Effector memory CD8-positive, alpha-beta T cell (primary cell): ENCODE data around the gene KRTAP1-1.
A peak's percentile ranks its signal among the peaks of the same experiment; 100 is the strongest.
"Not testable (repeated sequence)": the region's sequence is repeated elsewhere in the genome, so short reads cannot be mapped to it uniquely, and the experiment has no call there.

Experiments used
- ATAC-seq: fragments of 150-1000 bp; cut with Tn5 transposase; replicated peaks from 2 replicates; pipeline ENCODE4 v1.10.0; 2021; ENCODE audit warnings: mild to moderate bottlenecking, moderate library complexity
- DNase-seq, 3 experiments: peaks; one replicate each; pipeline ENCODE4 v3.0.0; 2021
- H3K27ac Mint-ChIP-seq, 2 donors: one replicate each; pipeline ENCODE4 v1.8.0; 2022; ENCODE audit warnings: mild to moderate bottlenecking in 2 of 2, mixed read lengths in 2 of 2, moderate library complexity in 2 of 2
- H3K27me3 Mint-ChIP-seq, 2 donors: one replicate each; pipeline ENCODE4 v1.8.0; 2022; ENCODE audit warnings: mixed read lengths in 2 of 2
- H3K36me3 Mint-ChIP-seq: one replicate; pipeline ENCODE4 v1.8.0; 2022; ENCODE audit warnings: mild to moderate bottlenecking, moderate library complexity, mixed read lengths; ENCODE audit not compliant: insufficient read depth
- H3K4me1 Mint-ChIP-seq, 2 donors: one replicate each; pipeline ENCODE4 v1.8.0; 2022; ENCODE audit warnings: low read depth in 2 of 2, mixed read lengths in 2 of 2
- H3K4me3 Mint-ChIP-seq, 2 donors: one replicate each; pipeline ENCODE4 v1.8.0; 2022; ENCODE audit warnings: mild to moderate bottlenecking in 2 of 2, mixed read lengths in 2 of 2, moderate library complexity in 2 of 2
- H3K9me3 Mint-ChIP-seq, 2 donors: one replicate each; pipeline ENCODE4 v1.8.0; 2022; ENCODE audit warnings: mixed read lengths in 2 of 2

Gene KRTAP1-1

DNA sequence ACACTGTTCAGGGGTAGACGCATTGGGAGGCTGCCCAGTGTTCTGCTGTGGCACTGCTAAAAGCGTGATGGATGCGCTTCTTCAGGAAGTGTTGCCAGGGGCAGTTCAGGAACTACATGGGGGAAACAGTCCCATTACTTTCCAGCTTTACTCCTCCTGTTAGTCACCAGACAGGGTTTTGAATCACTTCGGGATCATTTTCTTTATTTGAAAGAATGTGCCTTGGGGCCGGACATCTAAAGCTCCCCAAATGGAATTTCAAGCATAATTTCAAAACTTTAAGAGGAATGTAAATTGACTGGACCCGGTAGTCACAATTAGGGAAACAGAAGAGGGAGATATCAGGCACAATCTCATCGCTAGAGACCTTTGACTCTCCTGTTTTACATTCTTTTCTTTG is 7.2 kb upstream of the KRTAP1-1 start:
- Mint-ChIP-seq H3K4me1 (peaks cover 0 to 2% of the 10 kb centered on the region in 2 donors), H3K27me3 (peaks cover 60 to 62% of the 10 kb centered on the region in 2 donors), H3K4me3 (no peak overlapping the region), H3K36me3 (no peaks in the 10 kb centered on the region), H3K27ac (no peak overlapping the region), H3K9me3 (no peaks in the 10 kb centered on the region)
- DNase-seq (no peak), ATAC-seq (no peak)

DNA sequence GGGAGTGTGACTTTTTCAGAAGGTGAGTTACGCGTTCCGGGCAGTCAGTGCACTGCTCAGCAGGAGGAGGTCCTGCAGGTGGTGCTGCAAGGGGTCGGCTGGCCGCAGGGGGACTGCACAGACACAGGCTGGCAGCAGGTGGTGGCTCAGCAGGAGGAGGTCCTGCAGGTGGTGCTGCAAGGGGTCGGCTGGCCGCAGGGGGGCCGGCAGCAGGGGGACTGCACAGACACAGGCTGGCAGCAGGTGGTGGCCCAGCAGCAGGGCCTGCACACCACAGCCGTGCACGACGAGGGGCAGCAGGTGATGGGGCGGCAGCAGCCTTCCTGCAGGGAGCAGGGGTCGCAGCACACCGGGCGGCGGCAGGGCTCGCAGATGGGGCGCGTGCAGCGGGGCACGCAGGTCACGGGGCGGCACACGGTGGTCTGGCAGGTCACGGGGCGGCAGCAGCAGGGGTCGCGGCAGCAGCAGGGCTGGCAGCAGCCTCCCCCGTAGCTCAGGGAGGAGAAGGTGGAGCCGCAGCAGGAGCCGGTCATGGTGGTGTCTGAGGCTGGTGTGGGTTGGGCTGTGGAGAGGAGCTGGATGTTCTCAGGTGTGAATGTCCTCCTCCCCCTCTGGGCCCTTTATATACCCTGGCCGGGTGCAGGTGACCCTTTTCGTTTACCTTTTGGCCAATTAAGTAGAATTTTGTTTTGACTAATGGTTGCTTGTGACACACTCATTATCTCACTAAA is 5.7 kb upstream of the KRTAP1-1 start, which contains the start of gene KRTAP2-1:
TSS of gene KRTAP2-1 (minus strand) at position 582 of the 731 bp plus-strand sequence. CDS start at position 533, 49 bp downstream.
- H3K4me3 Mint-ChIP-seq, H3K4me1 Mint-ChIP-seq, H3K36me3 Mint-ChIP-seq, ATAC-seq, DNase-seq, H3K9me3 Mint-ChIP-seq: not testable (repeated sequence)
- peaks cover 45 to 49% of the 10 kb centered on the region in 2 donors for H3K27me3 Mint-ChIP-seq
- H3K27ac Mint-ChIP-seq: peak within 1 kb of the TSS in 1 of 2 donors; percentile 59

DNA sequence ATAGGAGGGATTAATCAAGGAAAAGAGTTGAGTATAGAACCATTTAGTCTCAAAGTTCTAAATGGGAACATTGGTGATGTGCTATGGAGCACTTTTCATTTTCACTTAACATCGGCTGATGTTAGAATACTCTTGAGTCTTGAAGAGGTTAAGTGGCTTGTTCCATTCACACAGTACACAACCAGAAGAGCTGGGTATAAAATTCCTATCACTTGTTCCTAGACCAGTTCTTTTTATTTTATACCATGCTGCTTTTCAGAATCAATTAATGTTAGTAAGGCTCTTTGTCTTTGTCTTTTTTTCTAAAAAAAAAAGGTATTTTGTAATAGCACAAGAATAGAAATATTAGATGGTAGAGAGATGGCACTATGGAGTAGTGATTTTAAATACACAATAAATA is 1.7 kb upstream of the KRTAP1-1 start:
- no peaks in the 10 kb centered on the region for H3K36me3 Mint-ChIP-seq
- no peak for DNase-seq

DNA sequence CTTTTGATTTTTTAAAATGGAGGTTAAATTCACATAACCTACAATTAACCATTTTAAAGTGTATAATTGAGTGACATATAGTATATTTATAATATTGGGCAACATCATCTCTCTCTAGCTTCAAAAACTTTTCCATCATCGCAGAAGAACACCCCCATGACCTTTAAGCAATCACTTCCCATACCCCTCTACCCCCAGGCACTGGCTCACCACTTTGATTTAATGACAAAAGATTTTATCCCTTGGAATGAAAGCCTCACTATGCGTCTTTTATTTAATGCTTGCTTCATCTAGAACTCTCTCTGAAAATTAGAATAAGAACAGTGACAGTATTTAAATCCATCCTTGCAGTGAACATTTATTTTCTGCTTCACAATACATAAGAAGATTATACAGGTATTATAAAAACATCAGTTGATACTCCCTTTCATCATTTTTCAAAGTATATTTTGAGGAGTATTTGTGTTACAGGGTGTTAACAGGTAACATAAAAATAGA is 3.3 kb downstream of the KRTAP1-1 start:
- ATAC-seq: no peak

More for the DNA sequence above, 1.7 kb upstream of the KRTAP1-1 start:
- no peak overlapping the region for H3K4me3 Mint-ChIP-seq
- H3K27ac Mint-ChIP-seq: no peak overlapping the region
- H3K9me3 Mint-ChIP-seq: no peaks in the 10 kb centered on the region
- peaks cover 0 to 2% of the 10 kb centered on the region in 2 donors for H3K4me1 Mint-ChIP-seq
- H3K27me3 Mint-ChIP-seq: peaks cover 40 to 43% of the 10 kb centered on the region in 2 donors
- ATAC-seq: no peak

DNA sequence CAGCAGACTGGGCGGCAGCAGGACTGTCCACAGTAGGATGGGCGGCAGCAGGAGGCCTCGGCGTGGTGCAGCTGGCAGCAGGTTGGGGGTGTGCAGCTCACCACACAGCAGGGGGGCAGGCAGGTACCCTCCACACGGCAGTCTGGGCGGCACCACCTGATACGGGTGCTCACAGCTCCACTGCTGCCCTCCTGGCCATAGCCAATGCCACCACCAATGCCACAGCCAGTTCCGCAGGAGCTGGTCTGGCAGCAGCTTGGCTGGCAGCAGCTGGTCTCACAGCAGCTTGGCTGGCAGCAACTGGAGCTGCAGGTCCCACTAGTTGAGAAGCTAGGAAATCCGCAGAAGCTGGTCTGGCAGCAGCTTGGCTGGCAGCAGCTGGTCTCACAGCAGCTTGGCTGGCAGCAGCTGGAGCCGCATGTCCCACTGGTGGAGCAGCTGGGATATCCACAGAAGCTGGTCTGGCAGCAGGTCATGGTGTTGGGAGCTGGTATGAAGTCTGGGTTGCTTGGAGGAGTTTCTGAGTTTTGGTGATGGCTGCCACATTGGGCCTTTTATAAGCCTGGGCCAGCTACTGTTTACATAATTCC is 6.8 kb downstream of the KRTAP1-1 start, which contains the start of gene KRTAP1-3:
TSS of gene KRTAP1-3 (minus strand) at position 529 of the 590 bp plus-strand sequence. CDS start at position 476, 53 bp downstream.
- not testable (repeated sequence) for H3K36me3 Mint-ChIP-seq, H3K4me1 Mint-ChIP-seq, H3K9me3 Mint-ChIP-seq, H3K27ac Mint-ChIP-seq, DNase-seq, H3K4me3 Mint-ChIP-seq, ATAC-seq
- peaks cover 60 to 62% of the 10 kb centered on the region in 2 donors for H3K27me3 Mint-ChIP-seq

More for the DNA sequence above, 3.3 kb downstream of the KRTAP1-1 start:
- Mint-ChIP-seq H3K4me3 (no peak overlapping the region), H3K27ac (no peak overlapping the region), H3K4me1 (no peaks in the 10 kb centered on the region), H3K27me3 (peaks cover 39 to 49% of the 10 kb centered on the region in 2 donors), H3K9me3 (no peaks in the 10 kb centered on the region), H3K36me3 (no peaks in the 10 kb centered on the region)
- no peak for DNase-seq

DNA sequence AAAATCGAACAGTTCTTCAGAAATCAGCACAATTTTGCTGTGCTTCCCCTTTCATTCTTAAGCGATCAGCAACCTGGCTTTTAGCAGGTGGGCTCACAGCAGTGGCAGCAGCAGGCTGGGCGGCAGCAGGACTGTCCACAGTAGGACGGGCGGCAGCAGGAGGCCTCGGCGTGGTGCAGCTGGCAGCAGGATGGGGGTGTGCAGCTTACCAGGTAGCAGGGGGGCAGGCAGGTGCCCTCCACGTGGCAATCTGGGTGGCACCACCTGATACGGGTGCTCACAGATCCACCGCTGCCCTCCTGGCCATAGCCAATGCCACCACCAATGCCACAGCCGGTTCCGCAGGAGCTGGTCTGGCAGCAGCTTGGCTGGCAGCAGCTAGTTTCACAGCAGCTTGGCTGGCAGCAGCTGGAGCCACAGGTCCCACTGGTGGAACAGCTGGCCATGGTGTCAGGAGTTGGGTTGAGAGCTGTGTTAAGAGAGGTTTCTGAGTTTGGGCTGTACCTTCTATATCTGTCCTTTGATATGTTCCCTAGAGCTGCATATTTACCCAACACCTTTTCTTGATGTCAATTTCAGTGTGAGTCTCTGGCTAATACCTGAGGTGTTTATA is 11.5 kb downstream of the KRTAP1-1 start, which contains the start of gene KRTAP1-4:
TSS of gene KRTAP1-4 (minus strand) at position 563 of the 613 bp plus-strand sequence. CDS start at position 446, 117 bp downstream.
- peaks cover 65 to 69% of the 10 kb centered on the region in 2 donors for H3K27me3 Mint-ChIP-seq
- H3K27ac Mint-ChIP-seq: no peak within 1 kb of the TSS
- DNase-seq (no peak), ATAC-seq (no peak)
- no peaks in the 10 kb centered on the region for H3K4me1 Mint-ChIP-seq
- H3K36me3 Mint-ChIP-seq: no peaks in the 10 kb centered on the region
- no peaks in the 10 kb centered on the region for H3K9me3 Mint-ChIP-seq
- no peak within 1 kb of the TSS for H3K4me3 Mint-ChIP-seq

DNA sequence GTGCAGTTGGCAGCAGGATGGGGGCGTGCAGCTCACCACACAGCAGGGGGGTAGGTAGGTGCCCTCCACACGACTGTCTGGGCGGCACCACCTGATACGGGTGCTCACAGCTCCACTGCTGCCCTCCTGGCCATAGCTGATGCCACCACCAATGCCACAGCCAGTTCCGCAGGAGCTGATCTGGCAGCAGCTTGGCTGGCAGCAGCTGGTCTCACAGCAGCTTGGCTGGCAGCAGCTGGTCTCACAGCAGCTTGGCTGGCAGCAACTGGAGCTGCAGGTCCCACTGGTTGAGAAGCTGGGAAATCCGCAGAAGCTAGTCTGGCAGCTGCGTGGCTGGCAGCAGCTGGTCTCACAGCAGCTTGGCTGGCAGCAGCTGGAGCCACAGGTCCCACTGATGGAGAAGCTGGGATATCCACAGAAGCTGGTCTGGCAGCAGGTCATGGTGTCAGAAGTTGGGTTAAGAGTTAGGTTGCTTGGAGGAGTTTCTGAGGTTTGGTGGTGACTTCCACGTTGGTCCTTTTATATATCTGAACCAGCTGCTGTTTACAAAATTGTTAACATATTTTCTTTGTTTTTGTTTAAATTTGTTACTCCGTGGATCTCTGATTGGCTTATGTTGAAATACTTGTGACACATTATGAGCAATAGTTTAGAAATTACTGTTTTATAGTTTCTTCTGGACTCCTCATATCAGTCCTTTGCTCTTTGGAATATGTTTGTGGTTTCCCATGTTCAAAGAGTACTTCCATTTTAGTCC is 14.4 kb downstream of the KRTAP1-1 start, which contains the start of gene KRTAP1-5:
TSS of gene KRTAP1-5 (minus strand) at position 494 of the 757 bp plus-strand sequence. CDS start at position 441, 53 bp downstream.
- no peak within 1 kb of the TSS for H3K27ac Mint-ChIP-seq
- no peak for DNase-seq

DNA sequence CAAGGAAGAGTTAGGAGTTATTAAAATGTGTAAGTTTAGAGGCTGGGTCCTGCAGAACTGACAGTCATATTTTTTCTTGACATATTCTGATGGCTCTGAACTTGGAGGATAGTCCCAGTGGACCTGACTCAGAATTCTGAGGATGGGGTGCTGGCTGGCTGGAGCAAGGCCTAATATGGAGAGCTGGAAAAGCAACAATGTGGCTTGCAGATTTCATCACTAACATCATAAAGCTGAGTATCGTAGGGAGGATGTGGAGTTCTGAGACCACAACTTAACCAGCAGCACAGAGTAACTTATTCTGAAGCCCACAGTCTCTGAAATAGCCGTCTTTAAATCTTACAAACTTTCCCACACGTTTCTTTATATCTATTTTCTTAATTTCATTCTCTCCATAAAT is 16.6 kb downstream of the KRTAP1-1 start:
- peaks cover 55 to 56% of the 10 kb centered on the region in 2 donors for H3K27me3 Mint-ChIP-seq
- no peak overlapping the region for H3K27ac Mint-ChIP-seq
- no peak for ATAC-seq
- no peaks in the 10 kb centered on the region for H3K9me3 Mint-ChIP-seq
- H3K36me3 Mint-ChIP-seq: no peaks in the 10 kb centered on the region
- H3K4me3 Mint-ChIP-seq: no peak overlapping the region
- no peaks in the 10 kb centered on the region for H3K4me1 Mint-ChIP-seq
- no peak for DNase-seq

More for the DNA sequence above, 14.4 kb downstream of the KRTAP1-1 start, which contains the start of gene KRTAP1-5:
- no peak for ATAC-seq
- Mint-ChIP-seq H3K36me3 (no peaks in the 10 kb centered on the region), H3K4me1 (no peaks in the 10 kb centered on the region), H3K27me3 (peaks cover 61 to 69% of the 10 kb centered on the region in 2 donors), H3K9me3 (no peaks in the 10 kb centered on the region), H3K4me3 (no peak within 1 kb of the TSS)

DNA sequence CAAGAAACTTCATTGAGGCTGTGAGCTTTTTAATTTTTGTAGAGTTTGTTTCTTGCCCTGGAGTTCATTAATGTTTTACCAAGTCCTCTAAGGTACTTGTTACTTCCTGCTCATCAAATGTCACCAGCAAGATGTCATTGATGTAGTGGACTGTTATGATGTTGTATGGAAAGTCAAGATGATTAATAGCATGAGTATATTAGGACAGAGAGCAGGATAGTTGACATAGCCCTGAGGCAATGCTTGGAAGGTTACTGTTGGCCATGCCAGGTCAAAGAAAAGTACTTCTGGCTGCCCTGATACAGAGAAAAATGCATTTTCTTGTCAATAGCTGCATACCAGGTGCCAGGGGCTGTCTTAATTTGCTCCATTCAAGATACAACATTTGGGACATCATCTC is 20.9 kb downstream of the KRTAP1-1 start:
- no peaks in the 10 kb centered on the region for H3K4me1 Mint-ChIP-seq
- peaks cover 36 to 48% of the 10 kb centered on the region in 2 donors for H3K27me3 Mint-ChIP-seq
- DNase-seq: no peak
- H3K36me3 Mint-ChIP-seq: no peaks in the 10 kb centered on the region
- ATAC-seq: no peak
- H3K9me3 Mint-ChIP-seq: no peaks in the 10 kb centered on the region
- no peak overlapping the region for H3K4me3 Mint-ChIP-seq
- H3K27ac Mint-ChIP-seq: no peak overlapping the region

DNA sequence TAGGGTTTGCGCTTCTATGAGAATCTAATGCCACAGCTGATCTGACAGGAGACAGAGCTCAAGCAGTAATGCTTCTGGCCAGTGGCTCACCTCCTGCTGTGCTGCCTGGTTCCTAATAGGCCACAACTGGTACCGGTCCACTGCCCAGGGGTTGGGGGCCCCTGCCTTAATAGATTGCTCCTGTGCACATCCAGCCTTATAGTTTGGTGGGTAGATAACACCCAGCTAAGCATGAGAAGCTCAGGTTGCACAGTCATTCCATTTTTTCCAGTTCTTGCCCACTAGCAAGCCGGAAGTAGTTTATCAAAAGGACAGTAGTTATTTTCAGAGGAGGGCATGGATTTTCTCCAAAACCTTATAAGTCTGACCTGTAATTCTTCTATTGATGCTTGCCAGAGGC is 21.8 kb downstream of the KRTAP1-1 start:
- DNase-seq (no peak), ATAC-seq (no peak)
- Mint-ChIP-seq H3K27ac (no peak overlapping the region), H3K4me1 (no peaks in the 10 kb centered on the region), H3K27me3 (peaks cover 39 to 55% of the 10 kb centered on the region in 2 donors), H3K9me3 (no peaks in the 10 kb centered on the region), H3K4me3 (no peak overlapping the region), H3K36me3 (no peaks in the 10 kb centered on the region)

DNA sequence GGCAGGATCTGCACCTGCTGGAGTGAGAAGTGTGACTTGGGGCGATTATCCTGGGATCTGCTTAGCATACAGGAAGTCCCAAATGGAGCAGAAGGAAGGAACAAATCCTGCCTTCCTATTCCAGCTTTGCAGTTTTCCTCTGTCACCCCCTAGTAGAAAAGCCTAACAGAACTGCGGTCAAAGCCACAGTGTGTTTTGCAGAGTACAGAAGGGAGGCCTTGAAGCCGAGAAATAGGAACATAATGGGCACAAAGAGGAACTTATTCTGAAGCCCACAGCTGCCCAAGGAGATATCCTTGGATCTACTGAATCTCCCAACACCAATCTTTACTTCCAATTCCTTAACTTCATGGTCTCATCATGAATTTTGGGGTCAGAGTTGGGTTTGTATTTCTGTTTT is 22.7 kb downstream of the KRTAP1-1 start:
- no peak overlapping the region for H3K4me3 Mint-ChIP-seq
- DNase-seq (no peak), ATAC-seq (no peak)
- H3K27ac Mint-ChIP-seq: no peak overlapping the region
- no peaks in the 10 kb centered on the region for H3K9me3 Mint-ChIP-seq
- H3K27me3 Mint-ChIP-seq: peaks cover 39 to 55% of the 10 kb centered on the region in 2 donors
- H3K4me1 Mint-ChIP-seq: no peaks in the 10 kb centered on the region
- H3K36me3 Mint-ChIP-seq: no peaks in the 10 kb centered on the region

DNA sequence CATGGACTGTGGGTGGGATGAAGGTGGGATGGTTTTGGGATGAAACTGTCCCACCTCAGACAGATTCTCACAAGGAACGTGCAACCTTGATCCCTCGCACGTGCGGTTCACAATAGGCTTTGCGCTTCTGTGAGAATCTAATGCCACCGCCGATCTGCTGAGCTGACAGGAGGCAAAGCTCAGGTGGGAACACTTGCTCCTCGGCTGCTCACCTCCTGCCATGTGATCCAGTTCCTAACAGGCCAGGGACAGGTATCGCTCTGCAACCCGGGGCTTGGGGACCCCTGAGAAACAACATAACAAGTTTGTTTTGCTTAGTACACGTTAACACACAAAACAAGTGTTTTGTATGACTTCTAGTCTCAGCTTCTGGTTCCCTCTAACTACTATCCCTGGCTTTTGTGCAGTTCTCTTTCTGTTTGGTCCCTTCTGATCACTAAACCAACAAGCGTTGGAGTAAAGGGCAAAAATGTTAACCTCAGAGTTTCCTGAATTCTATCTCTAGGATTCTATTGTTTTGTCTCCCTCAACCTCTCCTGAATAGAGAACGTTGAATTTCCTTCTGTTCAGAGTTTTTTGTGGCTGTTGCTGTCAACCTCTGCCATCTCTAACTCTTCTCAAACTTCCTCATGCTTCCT is 24.6 kb downstream of the KRTAP1-1 start:
- no peak for DNase-seq
- H3K4me3 Mint-ChIP-seq: no peak overlapping the region
- peaks cover 24 to 45% of the 10 kb centered on the region in 2 donors for H3K27me3 Mint-ChIP-seq
- H3K4me1 Mint-ChIP-seq: no peaks in the 10 kb centered on the region
- no peaks in the 10 kb centered on the region for H3K9me3 Mint-ChIP-seq
- H3K36me3 Mint-ChIP-seq: no peaks in the 10 kb centered on the region
- no peak overlapping the region for H3K27ac Mint-ChIP-seq
- no peak for ATAC-seq
